HEK293 (cell line): ENCODE data around the gene PPP1R9B.
A peak's percentile ranks its signal among the peaks of the same experiment; 100 is the strongest.

Experiments used
- CTCF ChIA-PET: fragments of 350-600 bp; formaldehyde crosslinking; extraction: SDS; loops from one replicate; lab custom pipeline; 2021; ENCODE audit warnings: antibody characterized with exemption; lab: Yijun Ruan, JAX
- POLR2A ChIA-PET: fragments of 300-600 bp; formaldehyde crosslinking; extraction: SDS; loops from one replicate; lab custom pipeline; 2020; ENCODE audit warnings: antibody characterized with exemption, inconsistent platforms; lab: Yijun Ruan, JAX
- H3K27ac ChIP-seq: fragments of 200-500 bp; sonication (Bioruptor generic); 2 replicates; pipeline ENCODE4 v1.5.1; 2014; ENCODE audit warnings: low read depth, low read length, control low read depth, inconsistent platforms; ENCODE audit errors: extremely low read depth
- H3K36me3 ChIP-seq, 2 experiments: fragments of 200-500 bp in 1 of 2; sonication (Bioruptor generic) in 1 of 2; 1 replicate in 1 of 2; 2 replicates in 1 of 2; pipeline ENCODE4 v1.5.1; 2014 to 2017; ENCODE audit warnings: inconsistent platforms in 2 of 2, low read length in 2 of 2; ENCODE audit not compliant: control insufficient read depth in 2 of 2, insufficient read depth in 1 of 2
- H3K4me1 ChIP-seq: fragments of 200-500 bp; sonication (Bioruptor generic); 2 replicates; pipeline ENCODE4 v1.5.1; 2014; ENCODE audit warnings: mild to moderate bottlenecking, low read length, inconsistent platforms; ENCODE audit not compliant: control insufficient read depth, insufficient read depth
- H3K4me3 ChIP-seq: 2 replicates; pipeline ENCODE4 v1.5.1; 2011; ENCODE audit warnings: low read depth, mild to moderate bottlenecking, control low read depth, low read length, moderate library complexity
- H3K9me3 ChIP-seq: fragments of 200-500 bp; sonication (Bioruptor generic); 2 replicates; pipeline ENCODE4 v1.5.1; 2014; ENCODE audit warnings: low read depth, low read length, inconsistent platforms; ENCODE audit not compliant: control insufficient read depth, insufficient read depth
- EGR2 ChIP-seq: fragments of 450-650 bp; formaldehyde crosslinking; IDR thresholded peaks from 2 replicates; pipeline ENCODE4 v1.5.1; 2016; ENCODE audit warnings: low read depth, missing biosample characterization, missing genetic modification characterization
- GLI2 ChIP-seq: fragments of 450-650 bp; formaldehyde crosslinking; IDR thresholded peaks from 2 replicates; pipeline ENCODE4; 2017; ENCODE audit warnings: missing biosample characterization, missing genetic modification characterization, low read depth, borderline replicate concordance
- INSM2 ChIP-seq: fragments of 450-650 bp; formaldehyde crosslinking; IDR thresholded peaks from 2 replicates; pipeline ENCODE4 v1.5.1; 2016; ENCODE audit warnings: missing biosample characterization, missing genetic modification characterization
- KLF16 ChIP-seq: fragments of 450-650 bp; formaldehyde crosslinking; IDR thresholded peaks from 2 replicates; pipeline ENCODE4 v1.5.1; 2017; ENCODE audit warnings: missing biosample characterization, missing genetic modification characterization
- KLF17 ChIP-seq: fragments of 450-650 bp; formaldehyde crosslinking; IDR thresholded peaks from 2 replicates; pipeline ENCODE4 v1.5.1; 2016; ENCODE audit warnings: missing biosample characterization, missing genetic modification characterization
- PRDM10 ChIP-seq: fragments of 450-650 bp; formaldehyde crosslinking; IDR thresholded peaks from 2 replicates; pipeline ENCODE4 v1.5.1; 2016; ENCODE audit warnings: missing biosample characterization, missing genetic modification characterization
- SCRT1 ChIP-seq: fragments of 450-650 bp; formaldehyde crosslinking; IDR thresholded peaks from 2 replicates; pipeline ENCODE4 v1.5.1; 2016; ENCODE audit warnings: missing biosample characterization, missing genetic modification characterization, borderline replicate concordance
- ZBTB1 ChIP-seq: fragments of 450-650 bp; formaldehyde crosslinking; IDR thresholded peaks from 2 replicates; pipeline ENCODE4 v1.5.1; 2016; ENCODE audit warnings: missing biosample characterization, missing genetic modification characterization
- ZBTB48 ChIP-seq: fragments of 450-650 bp; formaldehyde crosslinking; IDR thresholded peaks from 2 replicates; pipeline ENCODE4 v1.5.1; 2016; ENCODE audit warnings: missing biosample characterization, missing genetic modification characterization
- ZFHX2 ChIP-seq: fragments of 450-650 bp; formaldehyde crosslinking; conservative IDR thresholded peaks from 2 replicates; pipeline ENCODE4 v1.5.1; 2016; ENCODE audit warnings: missing biosample characterization, missing genetic modification characterization
- ZNF221 ChIP-seq: fragments of 450-650 bp; formaldehyde crosslinking; IDR thresholded peaks from 2 replicates; pipeline ENCODE4 v1.5.1; 2017; ENCODE audit warnings: missing biosample characterization, missing genetic modification characterization, borderline replicate concordance
- ZNF274 ChIP-seq, 2 experiments: fragments of 200-500 bp in 1 of 2; fragments of 450-650 bp in 1 of 2; sonication (Bioruptor generic) in 1 of 2; formaldehyde crosslinking in 1 of 2; IDR thresholded peaks; 2 replicates each; pipeline versions ENCODE4 v1.5.1 to v1.6.1; 2014 to 2016; ENCODE audit warnings: borderline replicate concordance in 1 of 2, inconsistent platforms in 1 of 2, low read length in 1 of 2, missing biosample characterization in 1 of 2, missing genetic modification characterization in 1 of 2
- ZNF292 ChIP-seq: fragments of 450-650 bp; formaldehyde crosslinking; IDR thresholded peaks from 2 replicates; pipeline ENCODE4 v1.5.1; 2016; ENCODE audit warnings: low read depth, missing biosample characterization, missing genetic modification characterization, borderline replicate concordance
- ZNF561 ChIP-seq: fragments of 450-650 bp; IDR thresholded peaks from 2 replicates; pipeline ENCODE4 v1.5.1; 2018; ENCODE audit warnings: missing biosample characterization, missing genetic modification characterization, borderline replicate concordance
- ZNF600 ChIP-seq: fragments of 450-650 bp; formaldehyde crosslinking; IDR thresholded peaks from 2 replicates; pipeline ENCODE4 v1.5.1; 2016; ENCODE audit warnings: missing biosample characterization, missing genetic modification characterization
- ZNF629 ChIP-seq: fragments of 450-650 bp; formaldehyde crosslinking; IDR thresholded peaks from 2 replicates; pipeline ENCODE4 v1.5.1; 2017; ENCODE audit warnings: missing biosample characterization, missing genetic modification characterization
- ZNF837 ChIP-seq: fragments of 450-650 bp; formaldehyde crosslinking; IDR thresholded peaks from 2 replicates; pipeline ENCODE4 v1.5.1; 2016; ENCODE audit warnings: missing biosample characterization, missing genetic modification characterization
- TF ChIP-seq, protein P1 (sequence below): fragments of 450-650 bp; formaldehyde crosslinking; optimal IDR thresholded peaks from 2 replicates; pipeline ENCODE3; 2016; ENCODE audit warnings: missing biosample characterization, mild to moderate bottlenecking, missing genetic modification characterization
- TF ChIP-seq, protein P2 (sequence below): fragments of 450-650 bp; formaldehyde crosslinking; IDR thresholded peaks from 2 replicates; pipeline ENCODE4 v1.5.1; 2016; ENCODE audit warnings: missing biosample characterization, missing genetic modification characterization

PPP1R9B gene

GRCh38 chr17:50108556-50108955 lies 41.9 kb downstream of the PPP1R9B start:
- no peaks in the 10 kb centered on the region for H3K9me3 ChIP-seq
- no peak overlapping the region for H3K4me3 ChIP-seq
- POLR2A ChIA-PET = no interaction called here
- CTCF ChIA-PET = interaction anchor here (1.0 to 1.8 kb wide), 7 partner anchors 14 to 187 kb away, joined by 3 to 8 read pairs (median 6); partner anchors contain the start of gene PDK2
- TF ChIP-seq EGR2 (tag by site-specific recombination) (peak; percentile 15; the same call in 1 of the 2 replicates), ZBTB1 (no peak), ZFHX2 (tag by site-specific recombination) (0 out of 2 replicates have a peak, but pooled peaks have one; percentile 12)
- peaks cover 6 to 59% of the 10 kb centered on the region in 2 experiments; a peak in 2 of 3 replicates for H3K36me3 ChIP-seq
- H3K27ac ChIP-seq = no peak overlapping the region
- no peaks in the 10 kb centered on the region for H3K4me1 ChIP-seq

DNA sequence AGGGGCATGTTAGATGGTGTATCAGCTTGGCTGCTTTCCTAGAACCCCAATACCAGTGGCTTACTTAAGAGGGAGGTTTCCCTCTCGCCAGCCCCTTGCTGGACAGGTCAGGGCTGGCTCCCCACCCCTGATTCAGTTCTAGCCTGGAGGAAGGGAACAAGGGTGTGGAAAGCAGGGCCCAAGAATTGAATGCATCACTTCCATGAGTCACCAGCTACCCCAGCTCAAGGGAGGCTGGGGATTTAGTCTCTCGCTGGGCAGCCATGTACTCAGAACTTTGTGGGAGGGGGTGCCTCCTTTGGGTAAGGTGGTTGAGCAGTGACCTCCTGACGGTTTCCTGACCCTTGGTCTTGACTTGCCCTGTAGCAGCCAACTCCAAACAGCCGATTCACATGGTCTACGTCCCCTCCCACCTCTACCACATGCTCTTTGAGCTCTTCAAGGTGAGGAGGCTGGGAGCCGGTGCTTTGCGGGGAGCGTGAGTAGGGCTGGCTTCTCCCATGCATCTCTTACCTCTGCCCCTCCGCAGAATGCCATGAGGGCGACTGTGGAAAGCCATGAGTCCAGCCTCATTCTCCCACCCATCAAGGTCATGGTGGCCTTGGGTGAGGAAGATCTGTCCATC lies 42.6 kb downstream of the PPP1R9B start:
- ChIA-PET CTCF (interaction anchor here (0.8 to 1.8 kb wide), 8 partner anchors 13 to 188 kb away, joined by 3 to 8 read pairs (median 5); partner anchors contain the start of gene PDK2), POLR2A (no interaction called here)
- H3K4me1 ChIP-seq = no peaks in the 10 kb centered on the region
- no peak overlapping the region for H3K27ac ChIP-seq
- peaks cover 6 to 60% of the 10 kb centered on the region in 2 experiments; a peak in 2 of 3 replicates for H3K36me3 ChIP-seq
- no peak overlapping the region for H3K4me3 ChIP-seq
- no peak for TF ChIP-seq ZNF837 (tag by site-specific recombination)
- no peak for TF ChIP-seq PRDM10 (tag by site-specific recombination)
- TF ChIP-seq, protein P1, sequence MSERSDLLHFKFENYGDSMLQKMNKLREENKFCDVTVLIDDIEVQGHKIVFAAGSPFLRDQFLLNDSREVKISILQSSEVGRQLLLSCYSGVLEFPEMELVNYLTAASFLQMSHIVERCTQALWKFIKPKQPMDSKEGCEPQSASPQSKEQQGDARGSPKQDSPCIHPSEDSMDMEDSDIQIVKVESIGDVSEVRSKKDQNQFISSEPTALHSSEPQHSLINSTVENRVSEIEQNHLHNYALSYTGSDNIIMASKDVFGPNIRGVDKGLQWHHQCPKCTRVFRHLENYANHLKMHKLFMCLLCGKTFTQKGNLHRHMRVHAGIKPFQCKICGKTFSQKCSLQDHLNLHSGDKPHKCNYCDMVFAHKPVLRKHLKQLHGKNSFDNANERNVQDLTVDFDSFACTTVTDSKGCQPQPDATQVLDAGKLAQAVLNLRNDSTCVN = no peak
- no peak for TF ChIP-seq ZNF600
- TF ChIP-seq GLI2 (tag by site-specific recombination) = no peak
- peak; percentile 56; the same call in 1 of the 2 replicates for TF ChIP-seq KLF17 (tag by site-specific recombination)
- TF ChIP-seq ZNF629 = 0 out of 2 replicates have a peak, but pooled peaks have one; percentile 28
- H3K9me3 ChIP-seq = no peaks in the 10 kb centered on the region

- CTCF ChIA-PET = interaction anchor here (0.6 to 1.7 kb wide), 3 partner anchors 9 to 19 kb away, joined by 3 to 6 read pairs (median 3); no protein-coding TSS in a partner anchor
- TF ChIP-seq ZNF292 (tag by site-specific recombination) (no peak), ZNF221 (tag by site-specific recombination) (no peak), SCRT1 (no peak), KLF16 (tag by site-specific recombination) (no peak), ZNF274 (IDR thresholded peaks at IDR 0.05; ENCODE audit: low read length) (no peak), ZNF274 (tag by site-specific recombination; IDR thresholded peaks at IDR 0.05; ENCODE audit: borderline replicate concordance) (no peak), ZBTB48 (tag by site-specific recombination) (no peak), INSM2 (tag by site-specific recombination) (no peak), ZNF561 (no peak)
- TF ChIP-seq, protein P2, sequence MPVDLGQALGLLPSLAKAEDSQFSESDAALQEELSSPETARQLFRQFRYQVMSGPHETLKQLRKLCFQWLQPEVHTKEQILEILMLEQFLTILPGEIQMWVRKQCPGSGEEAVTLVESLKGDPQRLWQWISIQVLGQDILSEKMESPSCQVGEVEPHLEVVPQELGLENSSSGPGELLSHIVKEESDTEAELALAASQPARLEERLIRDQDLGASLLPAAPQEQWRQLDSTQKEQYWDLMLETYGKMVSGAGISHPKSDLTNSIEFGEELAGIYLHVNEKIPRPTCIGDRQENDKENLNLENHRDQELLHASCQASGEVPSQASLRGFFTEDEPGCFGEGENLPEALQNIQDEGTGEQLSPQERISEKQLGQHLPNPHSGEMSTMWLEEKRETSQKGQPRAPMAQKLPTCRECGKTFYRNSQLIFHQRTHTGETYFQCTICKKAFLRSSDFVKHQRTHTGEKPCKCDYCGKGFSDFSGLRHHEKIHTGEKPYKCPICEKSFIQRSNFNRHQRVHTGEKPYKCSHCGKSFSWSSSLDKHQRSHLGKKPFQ = no peak
Measured at GRCh38 chr17:50106393-50107131, 43.9 kb downstream of the PPP1R9B start.

More at GRCh38 chr17:50106393-50107131, 43.9 kb downstream of the PPP1R9B start:
- peaks cover 6 to 64% of the 10 kb centered on the region in 2 experiments; a peak in 2 of 3 replicates for H3K36me3 ChIP-seq
- POLR2A ChIA-PET = no interaction called here
- H3K4me1 ChIP-seq = no peaks in the 10 kb centered on the region; the same call in 1 of the 2 replicates
- no peak overlapping the region for H3K4me3 ChIP-seq
- no peak overlapping the region for H3K27ac ChIP-seq
- no peaks in the 10 kb centered on the region for H3K9me3 ChIP-seq
